ENCODE results near the gene CCDC60.

Gene CCDC60

GRCh38 chr12:119417440-119417839 lies 82.9 kb downstream of the CCDC60 start (continued):
- no peak for TF ChIP-seq ZNF211 (tag by site-specific recombination; IDR thresholded peaks at IDR 0.05; ENCODE audit: low read depth)
- TF ChIP-seq ZNF777 (tag by site-specific recombination; IDR thresholded peaks at IDR 0.05; ENCODE audit: borderline replicate concordance) = no peak
- TF ChIP-seq ZNF596 (tag by site-specific recombination; IDR thresholded peaks at IDR 0.05) = no peak
- no peak for TF ChIP-seq ZBTB6 (tag by site-specific recombination; IDR thresholded peaks at IDR 0.05)
- no peak for TF ChIP-seq ZNF580 (tag by site-specific recombination; IDR thresholded peaks at IDR 0.05)
- no peak for TF ChIP-seq ZBTB26 (tag by site-specific recombination; optimal IDR thresholded peaks at IDR 0.05)

- TF ChIP-seq ZIC2 (tag by site-specific recombination; IDR thresholded peaks at IDR 0.05) = no peak
- no peak for TF ChIP-seq ZNF26 (tag by site-specific recombination; IDR thresholded peaks at IDR 0.05)
- TF ChIP-seq ZNF530 (tag by site-specific recombination; IDR thresholded peaks at IDR 0.05; ENCODE audit: low read depth) = no peak
- no peak for TF ChIP-seq ZNF558 (tag by site-specific recombination; IDR thresholded peaks at IDR 0.05)
- no peak for TF ChIP-seq PRDM6 (tag by site-specific recombination; IDR thresholded peaks at IDR 0.05)
- TF ChIP-seq ZBTB8A (tag by site-specific recombination; IDR thresholded peaks at IDR 0.05) = no peak
- TF ChIP-seq ZFHX2 (tag by site-specific recombination; conservative IDR thresholded peaks at IDR 0.05) = no peak
- TF ChIP-seq ZNF621 (tag by site-specific recombination; IDR thresholded peaks at IDR 0.05) = no peak
- no peak for TF ChIP-seq ZNF404 (tag by site-specific recombination; IDR thresholded peaks at IDR 0.05)
- no peak for TF ChIP-seq BCL11A (tag by site-specific recombination; IDR thresholded peaks at IDR 0.05; ENCODE audit: low read depth)
- no peak for TF ChIP-seq ZNF747 (tag by site-specific recombination; IDR thresholded peaks at IDR 0.05)
- TF ChIP-seq KLF1 (tag by site-specific recombination; IDR thresholded peaks at IDR 0.05) = no peak
- no peak for TF ChIP-seq PRDM2 (tag by site-specific recombination; IDR thresholded peaks at IDR 0.05; ENCODE audit: borderline replicate concordance)
- TF ChIP-seq ZBTB1 (tag by site-specific recombination; IDR thresholded peaks at IDR 0.05) = no peak
- TF ChIP-seq IKZF3 (tag by site-specific recombination; IDR thresholded peaks at IDR 0.05) = no peak
- no peak for TF ChIP-seq REPIN1 (tag by site-specific recombination; IDR thresholded peaks at IDR 0.05; ENCODE audit: low read depth)
- TF ChIP-seq ZNF174 (tag by site-specific recombination; IDR thresholded peaks at IDR 0.05) = no peak
- no peak for TF ChIP-seq HOXA7 (CRISPR knock-in tag; IDR thresholded peaks at IDR 0.05; ENCODE audit: borderline replicate concordance)
- TF ChIP-seq YY2 (tag by site-specific recombination; IDR thresholded peaks at IDR 0.05) = no peak
- POLR2A ChIA-PET = no interaction called here
- no peak overlapping the region for H3K4me3 ChIP-seq (ENCODE audit: low read depth, low read length)
- CTCF ChIA-PET = interaction anchor here (0.7 to 0.8 kb wide), 2 partner anchors 13 to 19 kb away, joined by 3 read pairs; no protein-coding TSS in a partner anchor
- no peak overlapping the region for H3K27ac ChIP-seq (ENCODE audit: extremely low read depth, low read depth, low read length)
- H3K9me3 ChIP-seq (ENCODE audit: control insufficient read depth, insufficient read depth, low read depth, low read length) = no peaks in the 10 kb centered on the region
- no peaks in the 10 kb centered on the region for H3K36me3 ChIP-seq (ENCODE audit: control insufficient read depth in 2 of 2, insufficient read depth in 1 of 2, low read length in 2 of 2)
- H3K4me1 ChIP-seq (ENCODE audit: control insufficient read depth, insufficient read depth, low read length) = no peaks in the 10 kb centered on the region
These were observed 84.9 kb downstream of the CCDC60 start for GRCh38 chr12:119419381-119419780.

Measured in HEK293 (cell line).